GM19240 (cell line): ENCODE measurements around the gene F8.
"Not testable (repeated sequence)": the region's sequence is repeated elsewhere in the genome, so short reads cannot be mapped to it uniquely, and the experiment has no call there.

Source experiments
- DNase-seq: peaks from one replicate; pipeline ENCODE4 v3.0.0; 2011; ENCODE audit warnings: low spot score; ENCODE audit not compliant: insufficient read length

The F8 gene

DNA sequence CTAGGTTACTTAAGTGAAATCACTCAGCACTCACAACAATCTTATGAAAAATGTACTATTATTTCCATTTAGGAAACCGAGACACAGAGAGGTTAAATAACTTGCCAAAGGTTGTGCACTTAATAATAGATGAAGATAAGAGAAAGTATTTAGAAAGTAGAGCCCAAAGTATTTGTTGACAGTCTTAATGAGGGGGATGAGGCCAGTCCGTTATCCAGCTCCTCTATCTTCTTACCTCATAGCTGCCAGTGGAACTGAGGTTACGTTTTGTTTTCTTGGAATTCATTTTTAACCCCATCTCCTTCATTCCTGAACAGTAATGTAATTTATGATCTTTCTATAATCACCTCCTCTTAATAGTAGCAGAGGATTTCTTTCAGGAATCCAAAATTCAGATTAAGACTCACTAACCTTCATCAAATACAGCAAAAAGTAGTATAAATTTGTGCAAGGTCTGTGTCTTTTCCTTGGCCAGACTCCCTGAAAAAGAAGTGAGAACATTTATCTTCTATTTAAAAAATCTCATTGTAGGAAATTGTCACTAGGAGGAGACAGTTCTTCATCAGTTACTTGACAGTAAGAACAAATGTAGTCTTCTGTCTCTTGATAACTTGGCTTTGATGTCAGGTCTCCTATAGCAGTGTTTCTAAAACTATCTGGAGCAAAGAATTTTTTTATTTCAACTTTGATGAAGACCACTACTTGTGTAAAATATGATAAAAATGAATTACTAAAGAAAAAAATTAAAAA lies 35.5 kb downstream of the F8 start:
- no peak for DNase-seq

DNA sequence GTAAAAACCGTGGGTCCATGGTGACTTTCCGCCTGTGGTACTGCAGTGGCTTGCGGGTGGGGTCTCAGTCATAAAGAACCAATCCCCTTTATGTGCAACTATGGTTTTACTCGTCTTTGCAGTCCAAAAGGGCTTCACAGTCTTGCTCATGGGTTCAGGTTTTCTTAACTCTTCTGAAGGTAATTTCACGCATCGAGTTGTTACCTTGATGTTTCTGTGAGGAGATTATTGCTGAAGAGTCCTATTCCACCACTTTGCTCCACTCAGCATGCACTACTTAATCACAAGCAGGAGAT lies 41.5 kb downstream of the F8 start:
- DNase-seq, result no peak

DNA sequence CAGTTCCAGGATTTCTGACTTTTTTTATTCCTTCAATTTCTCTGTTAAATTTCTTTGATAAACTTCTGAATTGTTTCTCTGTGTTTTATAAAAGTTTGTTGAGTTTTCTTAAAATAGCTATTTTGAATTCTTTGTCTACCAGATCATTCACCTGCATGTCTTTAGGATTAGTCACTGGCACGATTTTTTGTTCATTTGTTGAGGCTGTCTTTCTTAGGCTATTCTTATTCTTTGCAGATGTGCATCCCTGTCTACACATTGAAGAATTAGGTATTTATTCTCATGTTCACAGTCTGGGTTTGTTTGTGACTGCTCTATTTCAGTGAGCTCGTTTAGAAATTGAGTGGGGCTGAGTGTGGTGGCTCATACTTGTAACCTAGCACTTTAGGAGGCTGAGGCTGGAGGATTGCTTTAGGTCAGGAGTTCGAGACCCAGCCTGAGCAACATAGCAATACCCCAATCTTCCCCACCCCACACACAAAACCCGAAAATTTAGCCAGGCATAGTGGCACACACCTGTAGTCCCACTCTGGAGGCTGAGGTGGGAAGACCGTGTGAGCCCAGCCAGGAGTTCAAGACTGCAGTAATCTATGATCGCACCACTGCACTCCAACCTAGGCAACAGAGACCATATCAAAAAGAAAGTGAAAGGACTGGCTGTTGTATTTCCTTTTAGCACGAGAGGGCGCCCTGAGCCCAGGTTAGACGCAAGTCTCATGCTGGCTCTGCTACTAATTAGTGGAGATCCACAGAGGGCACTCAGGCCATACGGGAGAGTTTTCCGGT lies 42.0 kb downstream of the F8 start:
- peak; percentile 11 for DNase-seq

DNA sequence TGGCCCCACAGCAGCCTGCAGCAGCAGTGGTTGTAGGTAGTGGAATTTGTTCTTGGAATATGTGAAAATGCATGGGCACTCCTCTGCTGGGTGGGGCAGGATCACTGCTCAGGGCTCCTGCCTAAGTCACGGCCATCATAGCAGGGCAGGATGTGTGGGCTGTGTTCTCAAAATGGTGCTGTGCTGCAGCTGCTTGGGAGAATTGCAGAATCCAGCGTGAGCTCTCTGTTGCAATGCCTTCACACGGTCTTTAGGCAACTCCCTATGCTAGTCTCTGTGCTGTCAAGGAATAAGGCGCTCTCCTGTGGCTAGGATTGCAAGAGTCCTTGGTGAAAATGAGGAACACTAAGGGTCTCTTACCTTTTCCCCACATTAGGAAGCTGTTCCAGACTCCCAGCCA lies 42.9 kb downstream of the F8 start:
- no peak for DNase-seq

DNA sequence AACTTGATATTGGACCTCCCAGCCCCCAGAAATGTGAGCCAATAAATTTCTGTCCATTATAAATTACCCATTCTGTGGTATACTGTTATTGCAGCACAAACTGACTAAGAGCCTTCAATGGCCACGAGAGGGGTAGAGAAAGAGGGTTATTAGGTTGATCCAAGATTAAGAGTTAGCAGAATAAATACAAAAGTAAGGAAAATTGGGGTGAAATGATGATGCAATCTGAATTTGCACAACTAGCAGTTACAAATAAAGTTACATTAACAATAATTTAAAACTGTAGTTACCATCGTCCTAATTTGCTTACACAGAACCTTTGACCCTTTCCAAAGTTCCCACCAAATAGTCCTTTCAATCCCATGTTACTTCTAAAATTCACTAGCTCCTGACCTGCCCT lies 54.2 kb downstream of the F8 start:
- DNase-seq, result no peak

DNA sequence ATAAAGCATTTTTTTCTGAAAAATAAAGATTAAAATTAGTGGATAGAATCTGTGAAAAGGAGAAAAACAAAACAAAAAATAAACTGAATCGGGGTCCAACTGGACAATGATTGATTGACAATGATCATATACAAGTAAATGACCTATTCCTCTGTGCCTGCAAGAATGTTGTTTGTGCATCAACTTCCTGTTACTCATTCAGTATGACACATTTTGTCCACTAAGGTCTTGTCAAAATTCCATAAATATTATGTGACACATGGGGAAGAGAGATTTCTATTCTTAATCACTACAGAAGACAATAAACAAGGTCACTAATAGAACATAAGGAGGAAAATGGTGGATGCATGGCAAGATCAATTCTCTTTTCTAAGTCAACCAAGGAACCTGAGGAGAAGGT lies 54.9 kb downstream of the F8 start:
- DNase-seq, result no peak

DNA sequence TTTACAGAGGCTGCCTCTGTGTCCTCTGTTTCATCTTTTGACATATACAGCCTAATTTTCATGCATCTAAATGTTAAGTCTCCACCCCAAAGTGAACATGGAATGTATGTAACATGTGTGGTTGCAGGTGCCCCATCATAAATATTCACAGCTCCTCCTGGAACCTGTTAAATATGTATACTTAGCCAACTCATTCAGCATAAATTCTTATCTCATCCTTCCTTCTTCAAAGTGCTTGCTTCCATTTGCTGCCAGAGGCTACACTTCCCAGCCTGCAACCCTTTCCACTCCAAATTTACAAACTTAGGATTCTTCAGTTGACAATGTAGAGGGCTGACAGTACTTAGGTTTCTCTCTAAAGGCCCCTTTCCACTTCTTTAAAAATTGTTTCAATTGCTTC lies 60.6 kb downstream of the F8 start:
- DNase-seq, result no peak

DNA sequence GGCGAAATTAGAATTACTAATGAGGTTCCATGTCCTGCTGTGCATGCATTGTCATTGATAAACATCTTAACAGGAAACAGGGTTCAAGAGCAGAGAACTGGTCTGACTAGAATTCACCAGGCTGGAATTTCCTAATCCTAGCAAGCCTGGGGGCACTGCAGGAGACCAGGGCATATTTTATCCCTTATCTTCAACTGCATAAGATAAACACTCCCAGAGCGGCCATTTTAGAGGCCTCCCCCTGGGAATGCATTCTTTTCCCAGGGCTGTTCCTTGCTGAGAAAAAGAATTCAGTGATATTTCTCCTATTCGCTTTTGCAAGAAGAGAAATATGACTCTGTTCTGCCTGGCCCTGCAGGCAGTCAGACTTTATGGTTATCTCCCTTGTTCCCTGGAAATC lies 66.7 kb downstream of the F8 start:
- not testable (repeated sequence) for DNase-seq

DNA sequence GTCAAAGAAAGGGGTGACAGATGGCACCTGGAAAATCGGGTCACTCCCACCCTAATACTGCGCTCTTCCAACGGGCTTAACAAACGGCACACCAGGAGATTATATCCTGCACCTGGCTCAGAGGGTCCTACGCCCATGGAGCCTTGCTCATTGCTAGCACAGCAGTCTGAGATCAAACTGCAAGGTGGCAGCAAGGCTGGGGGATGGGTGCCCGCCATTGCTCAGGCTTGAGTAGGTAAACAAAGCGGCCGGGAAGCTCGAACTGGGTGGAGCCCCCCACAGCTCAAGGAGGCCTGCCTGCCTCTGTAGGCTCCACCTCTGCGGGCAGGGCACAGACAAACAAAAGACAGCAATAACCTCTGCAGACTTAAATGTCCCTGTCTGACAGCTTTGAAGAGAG lies 83.3 kb downstream of the F8 start:
- DNase-seq, result not testable (repeated sequence)

DNA sequence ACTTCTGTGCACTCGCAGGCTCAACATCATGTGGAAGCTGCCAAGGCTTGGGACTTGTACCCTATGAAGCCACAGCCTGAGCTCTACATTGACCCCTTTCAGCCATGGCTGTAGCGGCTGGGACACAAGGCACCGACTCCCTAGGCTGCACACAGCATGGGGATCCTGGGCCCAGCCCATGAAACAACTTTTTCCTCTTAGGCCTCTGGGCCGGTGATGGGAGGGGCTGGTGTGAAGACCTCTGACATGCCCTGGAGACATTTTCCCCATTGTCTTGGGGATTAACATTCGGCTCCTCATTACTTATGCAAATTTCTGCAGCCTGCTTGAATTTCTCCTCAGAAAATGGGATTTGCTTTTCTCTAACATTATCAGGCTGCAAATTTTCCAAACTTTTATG lies 97.8 kb downstream of the F8 start:
- not testable (repeated sequence) for DNase-seq

DNA sequence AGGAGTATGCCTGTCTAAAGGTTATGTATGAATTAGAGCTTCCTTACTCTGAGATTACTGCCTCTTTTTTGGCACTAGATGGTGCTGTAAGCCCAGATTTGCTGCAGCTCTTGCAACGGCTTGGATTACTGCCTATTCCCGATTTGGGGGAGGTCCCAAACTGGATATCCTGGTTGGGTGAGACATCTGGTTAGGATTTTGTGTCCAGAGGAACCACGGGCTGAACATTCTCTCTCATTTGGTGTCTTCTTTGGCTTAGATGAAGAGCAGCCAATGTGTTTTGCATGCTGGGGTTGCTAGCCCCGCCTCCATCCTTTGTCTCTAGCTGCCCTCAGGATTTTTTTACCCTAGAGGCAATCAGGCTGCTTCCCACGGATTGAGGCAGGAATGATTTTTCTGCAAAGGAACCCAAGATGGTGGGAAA lies 104.5 kb downstream of the F8 start:
- peak; percentile 28 for DNase-seq

DNA sequence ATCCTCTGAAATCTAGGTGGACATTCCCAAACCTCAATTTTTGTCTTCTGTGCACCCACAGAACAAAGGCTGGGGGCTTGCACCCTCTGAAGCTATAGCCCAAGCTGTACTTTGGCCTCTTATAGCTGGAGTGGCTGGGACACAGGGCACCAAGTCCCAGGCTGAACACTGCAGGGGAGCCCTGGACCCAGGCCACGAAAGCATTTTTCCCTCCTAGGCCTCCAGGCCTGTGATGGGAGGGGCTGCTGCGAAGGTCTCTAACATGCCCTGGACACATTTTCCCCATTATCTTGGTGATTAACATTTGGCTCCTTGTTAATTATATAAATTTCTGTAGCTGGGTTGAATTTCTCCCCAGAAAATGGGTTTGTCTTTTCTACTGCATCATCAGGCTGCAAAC lies 108.5 kb downstream of the F8 start:
- no peak for DNase-seq

DNA sequence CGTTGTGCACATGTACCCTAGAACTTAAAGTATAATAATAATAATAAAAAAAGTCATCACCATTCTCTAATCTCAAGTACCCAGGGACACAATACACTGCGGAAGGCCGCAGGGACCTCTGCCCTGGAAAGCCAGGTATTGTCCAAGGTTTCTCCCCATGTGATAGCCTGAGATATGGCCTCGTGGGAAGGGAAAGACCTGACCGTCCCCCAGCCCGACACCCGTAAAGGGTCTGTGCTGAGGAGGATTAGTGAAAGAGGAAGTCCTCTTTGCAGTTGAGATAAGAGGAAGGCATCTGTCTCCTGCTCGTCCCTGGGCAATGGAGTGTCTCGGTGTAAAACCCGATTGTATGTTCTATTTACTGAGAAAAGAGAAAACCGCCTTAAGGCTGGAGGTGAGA lies 112.0 kb downstream of the F8 start:
- not testable (repeated sequence) for DNase-seq

DNA sequence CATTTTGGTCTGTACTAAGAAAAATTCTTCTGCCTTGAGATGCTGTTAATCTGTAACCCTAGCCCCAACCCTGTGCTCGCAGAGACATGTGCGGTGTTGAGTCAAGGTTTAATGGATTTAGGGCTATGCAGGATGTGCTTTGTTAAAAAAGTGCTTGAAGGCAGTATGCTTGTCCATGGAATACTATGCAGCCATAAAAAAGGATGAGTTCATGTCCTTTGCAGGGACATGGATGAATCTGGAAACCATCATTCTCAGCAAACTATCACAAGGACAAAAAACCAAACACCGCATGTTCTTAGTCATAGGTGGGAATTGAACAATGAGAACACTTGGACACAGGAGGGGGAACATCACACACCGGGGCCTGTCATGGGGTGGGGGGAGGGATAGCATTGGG lies 112.5 kb downstream of the F8 start:
- DNase-seq, result not testable (repeated sequence)

DNA sequence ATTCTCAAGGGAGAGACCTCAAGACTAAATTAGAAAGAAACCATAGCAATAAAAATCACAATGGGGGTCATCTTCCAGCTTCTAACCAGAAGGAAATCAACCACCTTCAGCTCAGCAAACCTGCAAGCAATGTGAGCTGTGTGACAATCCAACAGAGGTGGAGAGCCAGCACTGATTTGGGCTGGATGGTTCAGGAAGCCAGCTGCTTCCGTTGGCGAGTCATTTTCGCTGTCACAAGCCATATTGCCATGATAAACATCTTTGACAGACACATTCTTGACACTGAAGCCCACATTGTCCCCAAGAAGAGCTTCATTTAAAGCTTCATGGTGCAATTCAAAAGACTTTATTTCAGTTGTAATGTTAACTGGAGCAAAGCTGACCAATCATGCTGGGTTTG lies 113.7 kb downstream of the F8 start:
- DNase-seq, result no peak

DNA sequence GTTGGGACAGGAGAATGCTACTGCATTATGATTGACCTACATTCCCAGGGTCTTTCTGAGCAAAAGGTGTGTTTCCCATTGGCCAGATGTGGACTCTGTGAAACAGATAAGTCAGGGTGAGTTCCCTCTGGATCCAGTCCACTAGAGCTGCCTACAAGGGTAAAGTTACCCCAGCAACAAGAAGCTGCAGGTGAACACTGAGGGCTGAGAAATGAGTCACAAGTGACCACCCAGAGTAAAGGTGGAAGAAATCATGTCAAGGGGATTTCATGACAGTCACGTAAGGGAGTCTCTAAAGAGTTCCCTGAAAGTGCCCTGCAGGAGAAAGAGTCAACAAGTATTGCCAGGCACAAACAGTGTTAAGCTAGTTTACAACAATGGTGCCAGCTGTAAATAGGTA lies 120.1 kb downstream of the F8 start:
- DNase-seq, result no peak

DNA sequence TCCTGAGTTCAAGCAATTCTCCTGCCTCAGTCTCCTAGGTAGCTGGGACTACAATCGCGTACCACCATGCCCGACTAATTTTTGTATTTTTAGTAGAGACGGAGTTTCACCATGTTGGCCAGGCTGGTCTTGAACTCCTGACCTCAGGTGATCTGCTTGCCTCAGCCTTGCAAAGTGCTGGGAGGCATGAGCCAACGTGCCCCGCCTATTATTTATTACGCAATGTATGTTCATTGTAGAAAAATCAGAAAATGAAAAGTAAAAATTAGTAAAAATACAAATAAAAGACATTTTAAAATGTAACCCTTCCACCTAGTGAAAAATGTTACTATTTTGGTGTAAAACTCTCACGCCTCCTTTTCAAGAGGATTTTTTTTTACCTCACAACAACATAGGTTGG lies 122.2 kb downstream of the F8 start:
- DNase-seq, result no peak

DNA sequence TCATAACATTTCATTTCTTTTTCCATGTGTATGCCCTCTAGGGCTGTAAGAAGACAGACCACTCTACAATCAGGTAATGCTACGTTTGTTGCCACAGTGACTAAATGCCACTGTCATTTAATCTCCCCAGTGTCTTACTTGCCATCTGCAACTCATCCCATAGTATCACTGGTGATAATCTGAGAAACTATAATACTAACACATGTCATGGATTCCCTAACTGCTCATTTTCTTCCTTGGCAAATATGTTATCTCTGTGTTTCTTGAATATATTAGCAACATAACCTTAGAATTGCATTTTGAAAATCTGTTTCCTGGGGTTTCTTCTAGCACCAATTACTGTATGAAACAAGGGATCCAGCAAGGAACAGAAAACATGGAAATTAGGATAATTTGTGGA lies 130.2 kb downstream of the F8 start:
- no peak for DNase-seq

DNA sequence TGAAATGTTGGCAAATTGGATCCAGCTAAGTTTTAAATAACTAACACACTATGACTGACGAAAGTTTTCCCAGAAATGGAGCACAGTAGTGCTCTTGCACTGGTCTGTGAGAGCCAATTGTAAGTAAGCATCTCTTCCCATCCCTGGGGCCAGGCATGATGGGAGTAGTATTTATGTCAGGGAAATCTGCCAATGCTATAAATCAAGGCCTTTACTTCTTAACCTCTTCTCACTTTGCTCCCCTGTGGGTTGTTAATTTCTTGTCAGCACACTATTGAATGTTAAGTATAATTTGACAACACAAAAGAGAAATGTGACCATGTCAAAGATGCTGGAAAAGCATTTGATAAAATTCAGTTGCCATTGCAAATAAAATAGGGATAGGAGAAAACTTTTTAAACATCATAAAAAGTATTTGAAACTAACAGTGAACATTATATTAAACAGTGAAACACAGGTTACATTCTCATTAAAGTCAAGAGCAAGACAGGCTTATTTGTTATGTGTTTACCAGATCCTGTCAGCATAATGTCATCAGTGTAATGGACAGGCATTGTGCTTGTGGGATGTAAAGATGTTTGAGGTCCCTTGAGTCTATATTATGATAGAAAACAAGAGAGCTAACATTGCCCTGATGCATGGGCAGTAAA lies 131.4 kb downstream of the F8 start:
- no peak for DNase-seq

DNA sequence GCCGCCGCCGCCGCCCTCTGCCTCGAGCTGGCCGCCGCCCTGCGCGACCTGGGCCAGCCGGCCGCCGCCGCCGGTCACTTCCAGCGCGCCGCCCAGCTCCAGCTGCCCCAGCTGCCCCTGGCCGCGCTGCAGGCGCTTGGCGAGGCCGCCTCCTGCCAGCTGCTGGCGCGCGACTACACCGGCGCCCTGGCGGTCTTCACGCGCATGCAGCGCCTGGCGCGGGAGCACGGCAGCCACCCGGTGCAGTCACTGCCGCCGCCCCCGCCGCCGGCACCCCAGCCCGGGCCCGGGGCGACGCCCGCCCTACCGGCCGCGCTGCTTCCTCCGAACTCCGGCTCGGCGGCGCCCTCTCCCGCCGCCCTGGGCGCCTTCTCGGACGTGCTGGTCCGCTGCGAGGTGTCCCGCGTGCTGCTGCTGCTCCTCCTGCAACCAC lies 135.7 kb downstream of the F8 start:
- not testable (repeated sequence) for DNase-seq

DNA sequence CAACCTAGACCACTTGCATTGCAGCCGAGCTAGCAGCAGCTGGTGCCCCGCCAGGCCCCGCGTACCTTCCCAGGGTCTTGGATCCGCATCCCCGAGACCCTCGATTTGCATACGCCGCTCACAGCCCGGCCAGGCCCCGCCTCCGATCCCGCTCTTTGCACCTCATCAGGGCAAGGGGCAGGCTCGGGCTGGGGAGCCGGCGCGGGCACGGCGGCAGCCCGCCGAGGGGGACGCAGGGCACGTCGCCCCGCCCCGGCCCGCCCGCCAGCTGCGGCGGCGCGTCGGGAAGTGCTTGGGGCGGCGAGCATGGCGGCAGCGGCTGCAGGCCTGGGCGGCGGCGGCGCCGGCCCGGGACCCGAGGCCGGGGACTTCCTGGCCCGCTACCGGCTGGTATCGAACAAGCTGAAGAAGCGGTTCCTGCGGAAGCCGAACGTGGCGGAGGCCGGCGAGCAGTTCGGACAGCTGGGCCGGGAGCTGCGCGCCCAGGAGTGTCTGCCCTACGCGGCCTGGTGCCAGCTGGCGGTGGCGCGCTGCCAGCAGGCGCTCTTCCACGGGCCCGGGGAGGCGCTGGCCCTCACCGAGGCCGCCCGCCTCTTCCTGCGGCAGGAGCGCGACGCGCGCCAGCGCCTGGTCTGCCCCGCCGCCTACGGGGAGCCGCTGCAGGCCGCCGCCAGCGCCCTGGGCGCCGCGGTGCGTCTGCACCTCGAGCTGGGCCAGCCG lies 136.3 kb downstream of the F8 start, which contains the start of gene F8A1:
Gene F8A1, plus strand, starts transcription at position 287 of the 720 bp plus-strand sequence. Its CDS starts 20 bp downstream, at position 307.
- not testable (repeated sequence) for DNase-seq

DNA sequence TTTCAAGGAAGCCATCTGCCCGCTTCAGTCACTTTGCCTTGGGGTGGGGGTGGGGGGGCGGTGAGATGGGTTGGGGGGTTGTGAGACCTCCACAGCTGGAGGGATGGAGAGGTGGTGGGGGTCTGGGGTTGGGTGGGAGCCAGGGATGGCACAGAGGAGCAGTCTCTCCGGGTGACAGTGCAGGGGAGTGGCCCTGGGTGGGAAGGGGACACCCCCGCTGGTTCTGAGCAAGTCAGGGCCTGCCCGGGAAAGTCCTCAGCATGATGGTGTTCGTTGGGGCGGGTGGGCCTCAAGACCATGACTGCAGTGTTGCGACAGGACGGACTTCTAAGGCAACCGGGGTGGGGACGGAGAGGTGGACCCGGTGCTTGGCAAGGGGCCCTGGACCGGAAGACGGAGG lies 137.0 kb downstream of the F8 start:
- DNase-seq, result not testable (repeated sequence)
